Left colon (tissue), 2 donors: ENCODE results near the gene TECTA. TPM values are rescaled to one million over a fixed set of nuclear protein-coding genes. Genes with fewer than 3 reads are reported as not detected.

Source experiments
- total RNA-seq, 2 donors: library from RNA; stranded (reverse); fragmentation: NEBNext Ultra II Directional; extraction: Animal tissue kit (Norgen Biotek cat#: 25700); gene quantifications; one replicate each; pipeline ENCODE4 v1.2.1, GENCODE V29; 2021
- donor health status: DM: no; HTN: no; CAD: no.
- donor health status: DM: yes; HTN: yes; CAD: no.

Gene TECTA
- total RNA-seq, 2 donors from 2014 or later = 0.14 to 0.24 TPM

Other genes starting within 250 kb of the TECTA start
- gene TBCEL, start 77.1 kb upstream of the TECTA start, total RNA-seq = 10 to 100 TPM; 10.9 to 12.9 TPM
- 10 to 100 TPM; 40.3 to 56.2 TPM for gene SC5D, start 191.5 kb downstream of the TECTA start, total RNA-seq